Left ventricle myocardium inferior (tissue), 1 donor: ENCODE measurements around the gene RMND5A. TPM values are rescaled to one million over a fixed set of nuclear protein-coding genes. Genes with fewer than 3 reads are reported as not detected.

Experiments
- DNase-seq: peaks from one replicate; pipeline ENCODE4 v3.0.0-alpha.2; 2020
- H3K27ac ChIP-seq: fragments of 200-600 bp; replicated peaks from 2 replicates; pipeline ENCODE4 v1.8.0; 2021
- H3K27me3 ChIP-seq: fragments of 200-600 bp; 2 replicates; pipeline ENCODE4 v1.8.0; 2021; ENCODE audit warnings: low read depth
- H3K36me3 ChIP-seq: fragments of 200-600 bp; 2 replicates; pipeline ENCODE4 v1.8.0; 2021
- H3K4me1 ChIP-seq: fragments of 200-600 bp; 2 replicates; pipeline ENCODE4 v1.8.0; 2021
- H3K4me3 ChIP-seq: fragments of 200-600 bp; 2 replicates; pipeline ENCODE4 v1.8.0; 2021; ENCODE audit warnings: mild to moderate bottlenecking, moderate library complexity
- H3K9me3 ChIP-seq: fragments of 200-600 bp; replicated peaks from 2 replicates; pipeline ENCODE4 v1.8.0; 2021
- CTCF ChIP-seq: fragments of 200-600 bp; IDR thresholded peaks from 2 replicates; pipeline ENCODE4 v1.8.0; 2021; ENCODE audit warnings: antibody characterized with exemption, mild to moderate bottlenecking, borderline replicate concordance
- intact Hi-C: fragments of 100-400 bp; cut with micrococcal nuclease; formaldehyde crosslinking; loops from one replicate; pipeline ENCODE4 v1.11.0; 2022
- total RNA-seq: library from RNA; stranded (reverse); fragmentation: NEBNext Ultra II Directional; extraction: Animal tissue kit (Norgen Biotek cat#: 25700); gene quantifications from one replicate; pipeline ENCODE4 v1.2.1, GENCODE V29; 2021
- donor health status: DM: no; HTN: yes; CAD: no; lungs with severe emphysema.

Gene RMND5A
- total RNA-seq, 1 donor from 2014 or later = 93.7 TPM

- Histone ChIP-seq H3K27ac (no peak overlapping the region), H3K36me3 (peaks cover 44% of the 10 kb centered on the region), H3K9me3 (peaks cover 13% of the 10 kb centered on the region), H3K4me3 (no peak overlapping the region), H3K4me1 (peaks cover 58% of the 10 kb centered on the region), H3K27me3 (no peaks in the 10 kb centered on the region)
- TF ChIP-seq CTCF = no peak
- no peak for DNase-seq
- intact Hi-C loops = no loop called here
Measured at GRCh38 chr2:86750240-86750839, 30.2 kb downstream of the RMND5A start.

GRCh38 chr2:86751778-86752177 is 31.7 kb downstream of the RMND5A start:
- Histone ChIP-seq H3K4me1 (peaks cover 47% of the 10 kb centered on the region), H3K27me3 (no peaks in the 10 kb centered on the region), H3K4me3 (no peak overlapping the region), H3K36me3 (peaks cover 58% of the 10 kb centered on the region), H3K27ac (no peak overlapping the region), H3K9me3 (peaks cover 13% of the 10 kb centered on the region)
- intact Hi-C loops = no loop called here
- no peak for DNase-seq
- no peak for TF ChIP-seq CTCF

- Histone ChIP-seq H3K9me3 (peaks cover 13% of the 10 kb centered on the region), H3K4me1 (peaks cover 47% of the 10 kb centered on the region), H3K27ac (no peak overlapping the region), H3K4me3 (no peak overlapping the region), H3K27me3 (no peaks in the 10 kb centered on the region), H3K36me3 (peaks cover 58% of the 10 kb centered on the region)
- DNase-seq = no peak
- intact Hi-C loops = no loop called here
- no peak for TF ChIP-seq CTCF
Measured at GRCh38 chr2:86752934-86753333, 32.8 kb downstream of the RMND5A start.

- no peak for DNase-seq
- H3K4me1 ChIP-seq = peaks cover 47% of the 10 kb centered on the region
- no peak overlapping the region for H3K4me3 ChIP-seq
- intact Hi-C loops = no loop called here
- H3K9me3 ChIP-seq = peaks cover 13% of the 10 kb centered on the region
- H3K36me3 ChIP-seq = peaks cover 58% of the 10 kb centered on the region
- H3K27ac ChIP-seq = no peak overlapping the region
- no peak for TF ChIP-seq CTCF
- H3K27me3 ChIP-seq = no peaks in the 10 kb centered on the region
Measured at GRCh38 chr2:86753606-86754005, 33.5 kb downstream of the RMND5A start.

GRCh38 chr2:86758405-86758804 is 38.3 kb downstream of the RMND5A start:
- intact Hi-C loops = no loop called here
- H3K27ac ChIP-seq = no peak overlapping the region
- TF ChIP-seq CTCF = no peak
- H3K36me3 ChIP-seq = peaks cover 33% of the 10 kb centered on the region
- no peak for DNase-seq
- H3K4me1 ChIP-seq = peaks cover 62% of the 10 kb centered on the region
- no peaks in the 10 kb centered on the region for H3K9me3 ChIP-seq
- H3K27me3 ChIP-seq = no peaks in the 10 kb centered on the region
- no peak overlapping the region for H3K4me3 ChIP-seq
